ENCODE measurements around the gene PDE7B.

- TF ChIP-seq CTCF (IDR thresholded peaks at IDR 0.05; ENCODE audit: low read length) = no peak
- TF ChIP-seq EZH2 (IDR thresholded peaks at IDR 0.05; ENCODE audit: borderline replicate concordance, low read length) = no peak
Measured at GRCh38 chr6:136232701-136233100, 381.2 kb downstream of the PDE7B start.

Data from OCI-LY1 (cell line).